Measurements from ENCODE around the gene SLC44A2.
A peak's percentile ranks its signal among the peaks of the same experiment; 100 is the strongest.

Gene SLC44A2

DNA sequence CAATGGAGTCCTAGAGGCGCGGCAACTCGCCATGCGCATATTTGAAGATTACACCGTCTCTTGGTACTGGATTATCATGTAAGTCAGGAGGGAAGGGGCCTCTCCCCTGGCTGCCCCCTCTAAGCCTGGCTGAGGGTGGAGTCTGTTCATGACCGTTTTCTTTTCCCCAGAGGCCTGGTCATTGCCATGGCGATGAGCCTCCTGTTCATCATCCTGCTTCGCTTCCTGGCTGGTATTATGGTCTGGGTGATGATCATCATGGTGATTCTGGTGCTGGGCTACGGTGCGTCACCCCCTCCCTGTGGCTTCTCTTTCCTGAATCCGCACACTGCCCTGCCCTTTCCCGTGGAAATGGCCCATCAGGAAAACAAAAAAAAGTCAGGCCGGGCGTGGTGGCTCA, 6.5 kb downstream of the SLC44A2 start:
- H3K27me3 ChIP-seq (replicated peaks; ENCODE audit: control insufficient read depth, insufficient read depth, low read length) = no peaks in the 10 kb centered on the region
- DNase-seq (ENCODE audit: extremely low read depth, insufficient read length) = no peak
- TF ChIP-seq, protein P1, sequence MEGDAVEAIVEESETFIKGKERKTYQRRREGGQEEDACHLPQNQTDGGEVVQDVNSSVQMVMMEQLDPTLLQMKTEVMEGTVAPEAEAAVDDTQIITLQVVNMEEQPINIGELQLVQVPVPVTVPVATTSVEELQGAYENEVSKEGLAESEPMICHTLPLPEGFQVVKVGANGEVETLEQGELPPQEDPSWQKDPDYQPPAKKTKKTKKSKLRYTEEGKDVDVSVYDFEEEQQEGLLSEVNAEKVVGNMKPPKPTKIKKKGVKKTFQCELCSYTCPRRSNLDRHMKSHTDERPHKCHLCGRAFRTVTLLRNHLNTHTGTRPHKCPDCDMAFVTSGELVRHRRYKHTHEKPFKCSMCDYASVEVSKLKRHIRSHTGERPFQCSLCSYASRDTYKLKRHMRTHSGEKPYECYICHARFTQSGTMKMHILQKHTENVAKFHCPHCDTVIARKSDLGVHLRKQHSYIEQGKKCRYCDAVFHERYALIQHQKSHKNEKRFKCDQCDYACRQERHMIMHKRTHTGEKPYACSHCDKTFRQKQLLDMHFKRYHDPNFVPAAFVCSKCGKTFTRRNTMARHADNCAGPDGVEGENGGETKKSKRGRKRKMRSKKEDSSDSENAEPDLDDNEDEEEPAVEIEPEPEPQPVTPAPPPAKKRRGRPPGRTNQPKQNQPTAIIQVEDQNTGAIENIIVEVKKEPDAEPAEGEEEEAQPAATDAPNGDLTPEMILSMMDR (IDR thresholded peaks at IDR 0.05; ENCODE audit: insufficient read depth, low read length, poor library complexity, severe bottlenecking) = no peak
- peaks cover 32% of the 10 kb centered on the region for H3K36me3 ChIP-seq (ENCODE audit: control insufficient read depth, insufficient read depth, low read length)
- H3K4me3 ChIP-seq (replicated peaks; ENCODE audit: low read depth, low read length) = no peak overlapping the region

DNA sequence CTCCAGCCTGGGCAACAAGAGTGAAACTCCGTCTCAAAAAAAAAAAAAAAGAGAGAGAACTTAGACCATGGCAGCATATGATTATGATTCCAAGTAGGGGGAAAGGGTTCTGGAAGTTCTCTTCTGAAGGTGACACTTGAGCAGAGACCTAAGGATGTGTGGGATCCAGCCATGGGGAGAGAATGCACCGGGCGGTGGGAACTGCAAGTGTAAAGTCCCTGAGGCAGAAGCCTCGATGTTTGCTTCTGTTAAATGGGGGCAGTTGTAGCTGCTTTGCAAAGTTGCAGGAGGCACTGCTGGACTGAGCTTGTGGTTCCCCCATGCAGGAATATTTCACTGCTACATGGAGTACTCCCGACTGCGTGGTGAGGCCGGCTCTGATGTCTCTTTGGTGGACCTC, 9.1 kb downstream of the SLC44A2 start:
- Histone ChIP-seq H3K27me3 (replicated peaks; ENCODE audit: control insufficient read depth, insufficient read depth, low read length) (no peaks in the 10 kb centered on the region), H3K36me3 (ENCODE audit: control insufficient read depth, insufficient read depth, low read length) (peaks cover 30% of the 10 kb centered on the region), H3K4me3 (replicated peaks; ENCODE audit: low read depth, low read length) (no peak overlapping the region)
- no peak for DNase-seq (ENCODE audit: extremely low read depth, insufficient read length)
- TF ChIP-seq, protein P1 (IDR thresholded peaks at IDR 0.05; ENCODE audit: insufficient read depth, low read length, poor library complexity, severe bottlenecking) = no peak

DNA sequence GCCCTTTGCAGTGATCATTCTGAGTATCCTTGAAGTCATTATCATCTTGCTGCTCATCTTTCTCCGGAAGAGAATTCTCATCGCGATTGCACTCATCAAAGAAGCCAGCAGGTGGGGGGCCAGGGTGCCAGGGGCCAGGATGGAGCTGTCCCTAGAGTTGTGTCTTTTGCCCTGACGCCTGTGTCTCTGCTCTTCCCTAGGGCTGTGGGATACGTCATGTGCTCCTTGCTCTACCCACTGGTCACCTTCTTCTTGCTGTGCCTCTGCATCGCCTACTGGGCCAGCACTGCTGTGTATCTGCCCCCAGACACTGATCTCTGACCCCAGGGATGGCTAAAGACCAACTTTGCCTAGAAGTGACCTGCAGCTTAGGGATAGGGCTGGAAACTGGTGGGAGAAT, 9.6 kb downstream of the SLC44A2 start:
- DNase-seq (ENCODE audit: extremely low read depth, insufficient read length) = no peak
- Histone ChIP-seq H3K27me3 (replicated peaks; ENCODE audit: control insufficient read depth, insufficient read depth, low read length) (no peaks in the 10 kb centered on the region), H3K36me3 (ENCODE audit: control insufficient read depth, insufficient read depth, low read length) (peaks cover 30% of the 10 kb centered on the region), H3K4me3 (replicated peaks; ENCODE audit: low read depth, low read length) (no peak overlapping the region)
- TF ChIP-seq, protein P1 (IDR thresholded peaks at IDR 0.05; ENCODE audit: insufficient read depth, low read length, poor library complexity, severe bottlenecking) = no peak

DNA sequence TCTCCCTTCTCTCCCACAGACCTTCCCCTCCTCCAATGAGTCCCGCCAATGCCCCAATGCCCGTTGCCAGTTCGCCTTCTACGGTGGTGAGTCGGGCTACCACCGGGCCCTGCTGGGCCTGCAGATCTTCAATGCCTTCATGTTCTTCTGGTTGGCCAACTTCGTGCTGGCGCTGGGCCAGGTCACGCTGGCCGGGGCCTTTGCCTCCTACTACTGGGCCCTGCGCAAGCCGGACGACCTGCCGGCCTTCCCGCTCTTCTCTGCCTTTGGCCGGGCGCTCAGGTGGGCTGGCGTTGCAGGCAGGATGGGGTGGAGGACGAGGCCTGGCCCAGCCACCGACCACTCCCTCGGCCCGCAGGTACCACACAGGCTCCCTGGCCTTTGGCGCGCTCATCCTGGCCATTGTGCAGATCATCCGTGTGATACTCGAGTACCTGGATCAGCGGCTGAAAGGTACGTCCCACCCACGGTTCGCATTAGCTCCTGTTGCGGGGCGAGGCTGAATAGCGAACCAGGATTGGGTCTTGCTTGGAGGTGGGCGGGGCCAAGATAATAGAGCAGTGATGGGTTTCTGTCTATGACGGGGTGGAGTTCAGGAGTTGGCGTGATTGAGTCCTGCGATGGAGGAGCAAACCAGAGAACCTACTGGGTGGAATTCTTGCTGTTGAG, 11.1 kb downstream of the SLC44A2 start:
- Histone ChIP-seq H3K4me3 (replicated peaks; ENCODE audit: low read depth, low read length) (no peak overlapping the region), H3K27me3 (replicated peaks; ENCODE audit: control insufficient read depth, insufficient read depth, low read length) (no peaks in the 10 kb centered on the region), H3K36me3 (ENCODE audit: control insufficient read depth, insufficient read depth, low read length) (peaks cover 32% of the 10 kb centered on the region)
- no peak for DNase-seq (ENCODE audit: extremely low read depth, insufficient read length)
- TF ChIP-seq, protein P1 (IDR thresholded peaks at IDR 0.05; ENCODE audit: insufficient read depth, low read length, poor library complexity, severe bottlenecking) = no peak

DNA sequence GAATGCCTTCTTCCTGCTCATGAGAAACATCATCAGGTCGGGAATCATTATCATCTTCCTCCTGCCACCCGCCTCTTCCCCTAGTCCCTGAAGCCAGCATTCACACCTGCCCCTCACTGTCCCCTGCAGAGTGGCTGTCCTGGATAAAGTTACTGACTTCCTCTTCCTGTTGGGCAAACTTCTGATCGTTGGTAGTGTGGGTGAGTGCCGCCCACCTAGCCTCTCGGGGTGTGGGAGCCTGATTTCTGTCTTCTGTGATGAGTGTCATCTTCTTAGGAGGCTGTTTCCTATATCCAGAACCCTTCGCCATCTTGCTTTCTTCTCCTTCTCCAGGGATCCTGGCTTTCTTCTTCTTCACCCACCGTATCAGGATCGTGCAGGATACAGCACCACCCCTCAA, 12.5 kb downstream of the SLC44A2 start:
- TF ChIP-seq, protein P1 (IDR thresholded peaks at IDR 0.05; ENCODE audit: insufficient read depth, low read length, poor library complexity, severe bottlenecking) = no peak
- Histone ChIP-seq H3K4me3 (replicated peaks; ENCODE audit: low read depth, low read length) (no peak overlapping the region), H3K27me3 (replicated peaks; ENCODE audit: control insufficient read depth, insufficient read depth, low read length) (no peaks in the 10 kb centered on the region), H3K36me3 (ENCODE audit: control insufficient read depth, insufficient read depth, low read length) (peaks cover 30% of the 10 kb centered on the region)
- no peak for DNase-seq (ENCODE audit: extremely low read depth, insufficient read length)

DNA sequence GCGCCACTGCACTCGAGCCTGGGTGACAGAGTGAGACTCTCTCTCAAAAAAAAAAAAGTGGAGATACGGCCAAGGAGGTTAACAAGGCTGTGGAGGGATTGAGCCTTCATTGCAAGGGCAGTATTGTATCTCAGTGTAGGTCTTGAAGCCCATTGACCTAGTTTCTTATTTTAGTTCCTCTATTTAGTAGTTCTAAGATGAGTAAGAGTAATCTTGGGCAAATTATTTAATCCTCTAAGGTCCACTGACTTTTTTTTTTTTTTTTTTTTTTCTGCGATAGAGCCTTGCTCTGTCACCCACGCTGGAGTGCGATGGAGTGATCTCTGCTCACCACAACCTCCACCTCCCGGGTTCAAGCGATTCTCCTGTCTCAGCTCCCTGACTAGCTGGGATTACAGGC, 14.5 kb downstream of the SLC44A2 start:
- H3K36me3 ChIP-seq (ENCODE audit: control insufficient read depth, insufficient read depth, low read length) = peaks cover 29% of the 10 kb centered on the region
- no peak overlapping the region for H3K4me3 ChIP-seq (replicated peaks; ENCODE audit: low read depth, low read length)
- DNase-seq (ENCODE audit: extremely low read depth, insufficient read length) = peak; percentile 49

More for the DNA sequence above, 14.5 kb downstream of the SLC44A2 start:
- TF ChIP-seq, protein P1 (IDR thresholded peaks at IDR 0.05; ENCODE audit: insufficient read depth, low read length, poor library complexity, severe bottlenecking) = no peak
- H3K27me3 ChIP-seq (replicated peaks; ENCODE audit: control insufficient read depth, insufficient read depth, low read length) = no peaks in the 10 kb centered on the region

Measured in GM06990 (cell line).